Erythroblast (primary cell): ENCODE results near the gene TMEM212.

Source experiments
- DNase-seq, 2 experiments: peaks; one replicate each; lab custom pipeline; 2025; lab: John Stamatoyannopoulos, UW
- GATA1 ChIP-seq: IDR thresholded peaks from 2 replicates; pipeline ENCODE4 v1.6.1; 2011; ENCODE audit warnings: low read depth, mild to moderate bottlenecking, control low read depth, low read length, moderate library complexity
- POLR2A ChIP-seq: IDR thresholded peaks from 2 replicates; pipeline ENCODE4 v1.6.1; 2011; ENCODE audit warnings: mild to moderate bottlenecking, low read length

TMEM212 gene

DNA sequence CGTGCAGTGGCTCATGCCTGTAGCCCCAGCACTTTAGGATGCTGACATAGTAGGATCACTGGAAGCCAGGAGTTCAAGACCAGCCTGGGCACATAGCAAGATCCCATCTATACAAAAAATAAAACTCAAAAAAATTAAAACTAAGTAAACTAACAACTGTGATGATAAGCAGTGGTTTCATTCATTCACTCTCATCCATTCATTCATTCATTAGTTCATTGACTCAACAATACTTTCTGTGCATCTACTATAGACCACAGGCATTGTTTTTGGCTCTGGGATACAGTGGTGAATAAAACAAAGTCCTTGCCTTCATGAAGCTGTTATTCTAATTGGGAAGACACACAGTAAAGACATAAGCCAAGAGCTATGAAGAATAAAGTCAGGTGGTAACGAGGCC, 7.5 kb upstream of the TMEM212 start:
- DNase-seq = no peak
- TF ChIP-seq POLR2A = no peak
- TF ChIP-seq GATA1 = no peak

DNA sequence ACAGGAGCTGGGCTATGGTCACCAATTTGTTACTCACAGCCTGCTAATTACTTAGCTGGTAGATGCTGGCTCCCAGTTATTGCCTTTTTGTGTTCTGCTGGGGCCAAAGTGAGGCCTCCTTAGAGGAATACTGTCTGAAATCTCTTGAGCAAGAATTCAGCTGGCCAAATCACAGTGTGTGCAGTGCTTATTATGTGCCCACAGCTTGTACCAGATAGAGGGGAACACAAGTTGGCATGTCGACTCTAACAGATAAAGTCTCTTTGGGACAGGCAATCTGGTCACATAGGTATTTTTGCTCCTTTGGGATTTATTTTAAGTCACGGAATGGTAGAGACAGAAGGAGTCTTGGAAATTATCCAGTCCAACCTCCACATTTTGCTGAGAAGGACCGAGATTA, 6.3 kb upstream of the TMEM212 start:
- DNase-seq = no peak

DNA sequence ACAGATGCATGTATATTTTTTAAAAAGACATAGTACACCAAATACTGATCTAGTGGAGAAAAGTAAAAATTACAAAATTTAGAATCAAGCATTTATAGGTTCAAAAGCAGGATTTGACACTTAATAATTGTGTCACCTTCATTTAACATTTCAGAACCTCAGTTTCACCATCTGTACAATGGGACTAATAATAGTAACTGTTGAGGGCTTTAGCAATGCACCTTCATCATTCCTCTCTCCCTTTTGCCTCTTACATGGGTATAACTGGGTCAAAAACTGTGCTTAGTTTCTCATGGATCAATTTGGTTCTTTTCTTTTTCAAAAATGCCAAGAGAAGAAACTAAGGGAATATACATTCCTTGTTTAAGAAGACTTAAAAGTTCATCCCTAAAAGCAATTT, 5.5 kb upstream of the TMEM212 start:
- no peak for TF ChIP-seq POLR2A
- TF ChIP-seq GATA1 = no peak
- no peak for DNase-seq

More for the DNA sequence above, 6.3 kb upstream of the TMEM212 start:
- TF ChIP-seq POLR2A (no peak), GATA1 (no peak)

DNA sequence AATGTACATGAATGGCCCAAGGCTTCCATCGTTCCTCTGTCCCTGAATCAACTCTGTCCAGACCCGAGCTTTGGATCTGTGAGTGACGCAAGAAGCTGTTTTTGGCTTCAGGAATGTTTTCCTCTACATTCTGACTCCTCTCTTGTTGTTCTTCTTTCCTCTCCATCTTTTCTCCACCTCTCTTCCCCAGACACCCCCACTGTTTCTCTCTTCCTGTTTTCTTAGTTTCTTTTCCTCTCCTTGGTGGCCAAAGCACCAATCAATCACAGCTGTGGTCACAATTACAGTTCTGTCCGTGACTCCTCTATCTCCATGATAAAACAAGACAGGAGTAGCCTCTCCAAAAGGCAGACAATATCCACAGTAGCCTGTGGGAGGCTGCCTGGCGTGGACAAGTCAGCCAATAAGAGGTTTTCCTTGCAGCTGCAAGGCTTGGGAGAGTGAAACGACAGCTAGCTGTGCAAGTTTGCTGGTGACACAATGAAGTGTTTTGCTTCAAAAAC, 4.9 kb upstream of the TMEM212 start:
- no peak for DNase-seq
- no peak for TF ChIP-seq POLR2A
- no peak for TF ChIP-seq GATA1

DNA sequence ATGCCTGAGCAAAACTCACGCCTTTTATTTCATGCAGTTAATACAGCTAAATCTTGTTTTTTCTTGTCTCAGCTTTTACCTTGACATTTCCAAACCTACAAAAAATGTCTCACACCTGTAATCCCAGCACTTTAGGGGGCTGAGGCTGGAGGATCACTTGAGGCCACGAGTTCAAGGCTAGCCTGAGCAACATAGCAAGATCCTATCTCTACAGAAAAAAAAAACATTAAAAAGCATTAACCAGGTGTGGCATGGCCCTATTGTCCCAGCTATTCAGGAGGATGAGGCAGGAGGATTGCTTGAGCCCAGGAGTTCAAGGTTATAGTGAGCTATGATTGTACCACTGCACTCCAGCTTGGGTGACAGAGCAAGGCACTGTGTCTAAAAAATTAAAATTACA, 3.9 kb upstream of the TMEM212 start:
- DNase-seq = no peak

DNA sequence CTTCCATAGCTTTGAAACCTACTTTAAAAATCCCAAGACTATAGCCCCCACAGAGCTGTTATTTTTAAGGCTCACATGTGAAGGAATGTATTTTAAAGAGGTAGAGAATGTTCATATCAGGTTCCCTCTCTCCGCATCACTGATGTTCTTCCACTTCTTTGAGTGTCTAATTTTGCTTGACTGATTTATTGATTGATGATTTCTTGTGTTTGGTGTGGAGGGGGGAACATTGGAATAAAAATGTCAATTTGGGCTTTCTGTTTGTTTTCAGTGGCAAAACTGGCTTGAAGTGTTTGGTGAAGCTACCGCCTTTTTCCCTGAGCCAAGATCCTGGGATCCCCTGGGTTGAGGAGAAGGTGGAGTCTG, 2.7 kb upstream of the TMEM212 start:
- DNase-seq = no peak
- no peak for TF ChIP-seq GATA1
- TF ChIP-seq POLR2A = no peak

More for the DNA sequence above, 3.9 kb upstream of the TMEM212 start:
- no peak for TF ChIP-seq GATA1
- TF ChIP-seq POLR2A = no peak

DNA sequence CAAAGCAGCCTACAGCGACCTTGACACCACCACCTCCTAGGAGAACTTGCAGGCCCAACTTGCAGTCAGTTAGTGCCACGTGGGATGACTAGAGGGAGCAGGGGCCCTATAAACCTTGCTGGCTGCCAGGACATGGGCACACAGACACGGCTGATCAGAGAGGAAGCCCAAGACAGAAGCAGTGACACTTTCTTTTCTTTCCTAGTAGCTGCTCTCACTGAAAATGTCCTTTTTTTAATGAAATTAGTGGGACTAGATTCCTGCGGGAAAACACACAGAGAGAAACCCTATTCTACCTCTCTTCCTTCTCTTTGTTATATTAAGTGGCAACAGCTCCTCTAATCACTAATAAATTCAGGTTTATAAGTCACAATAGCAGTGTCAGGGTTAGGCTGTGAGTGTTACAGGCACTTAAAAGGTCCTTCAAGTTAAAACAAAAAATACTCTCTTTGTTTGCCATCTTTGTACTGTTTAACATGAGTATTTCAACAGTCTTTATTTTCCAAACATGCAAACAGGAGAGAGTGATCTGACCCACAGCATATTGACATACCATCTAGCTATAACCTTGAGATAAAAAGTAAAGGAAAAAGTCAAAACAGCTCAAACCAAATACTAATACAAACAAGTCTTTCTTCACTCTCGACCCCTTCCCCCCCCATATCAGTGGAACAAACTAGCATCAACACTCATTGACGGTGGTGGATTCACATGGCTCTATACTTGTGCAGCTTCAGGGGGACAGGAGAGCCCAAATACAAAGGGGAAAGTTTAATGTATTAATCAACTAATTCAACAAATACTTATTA, 2.1 kb upstream of the TMEM212 start:
- TF ChIP-seq GATA1 (no peak), POLR2A (no peak)
- DNase-seq = no peak

DNA sequence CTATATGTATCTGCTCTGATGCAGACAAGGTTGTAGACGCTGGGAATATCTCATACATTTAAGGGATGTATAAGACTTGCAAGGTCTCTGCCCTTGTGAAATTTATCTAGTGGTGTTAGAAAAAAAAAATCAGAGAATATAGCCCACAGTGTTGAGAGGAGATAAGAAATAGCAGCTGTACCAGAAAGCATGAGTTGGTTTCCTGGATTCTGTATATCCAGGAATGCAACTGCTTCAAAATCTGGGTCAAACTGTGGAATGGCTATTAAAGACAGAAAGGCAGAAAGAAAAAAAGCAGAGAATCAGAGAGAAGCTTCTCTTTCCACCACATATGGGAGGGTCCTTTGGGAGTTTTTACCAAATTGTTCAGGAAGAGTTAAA, 1.5 kb upstream of the TMEM212 start:
- no peak for DNase-seq
- no peak for TF ChIP-seq POLR2A
- TF ChIP-seq GATA1 = no peak

DNA sequence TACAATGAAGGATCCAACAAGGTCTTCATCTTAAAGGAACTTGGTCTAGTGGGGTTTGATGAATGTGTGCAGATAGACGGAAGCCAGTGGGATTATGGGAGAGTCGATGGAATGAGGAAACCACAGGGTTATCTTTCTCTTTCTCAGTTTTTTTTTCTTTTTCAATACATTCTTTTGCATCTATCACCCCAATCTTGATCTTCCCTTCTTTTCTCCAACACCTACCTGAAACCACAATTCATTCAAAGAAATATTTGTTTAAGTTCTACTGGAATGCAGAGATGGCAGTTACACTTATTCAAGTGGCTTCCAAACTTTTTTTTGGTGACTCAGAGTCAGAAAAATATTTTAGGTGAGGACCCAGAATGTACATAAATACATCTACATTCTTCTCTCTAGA, 1.7 kb downstream of the TMEM212 start:
- TF ChIP-seq POLR2A (no peak), GATA1 (no peak)
- DNase-seq = no peak

DNA sequence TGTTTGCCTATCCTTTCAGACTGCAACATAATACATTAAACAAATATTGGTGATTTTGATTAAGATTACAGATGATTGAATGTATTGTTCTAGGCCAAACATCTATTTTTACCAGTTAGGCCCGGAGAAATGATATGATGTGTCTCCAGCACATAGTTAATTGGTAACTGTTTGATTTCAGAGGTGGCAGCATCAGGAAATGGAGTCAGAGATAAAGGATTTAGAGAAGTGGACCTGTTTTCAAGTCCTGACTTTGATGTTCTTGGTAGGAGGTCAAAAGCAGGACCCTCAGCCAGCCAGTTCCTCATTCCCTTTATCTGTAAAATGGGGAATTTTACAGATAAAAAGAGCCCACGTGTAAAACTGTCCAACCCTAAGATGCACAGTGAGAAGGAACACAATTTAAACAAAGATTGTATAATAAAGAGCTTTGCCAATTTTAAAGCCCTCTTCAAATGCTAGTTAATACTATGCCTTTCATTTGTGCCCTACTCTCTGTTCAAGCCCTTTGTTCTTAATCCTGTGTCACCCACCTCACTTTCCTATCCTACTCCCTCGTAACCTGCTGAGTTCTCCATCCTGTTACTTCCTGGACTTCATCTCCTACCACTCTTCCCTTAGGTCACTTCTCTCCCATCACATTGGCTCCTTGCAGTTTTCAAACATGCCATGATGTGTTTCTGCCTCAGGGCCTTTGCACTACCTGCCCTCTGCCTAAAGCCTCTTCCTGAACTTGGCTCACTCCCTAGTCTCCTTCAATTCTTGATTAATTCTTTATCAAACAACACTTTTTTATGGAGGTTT, 2.5 kb downstream of the TMEM212 start:
- no peak for DNase-seq
- no peak for TF ChIP-seq GATA1
- no peak for TF ChIP-seq POLR2A

DNA sequence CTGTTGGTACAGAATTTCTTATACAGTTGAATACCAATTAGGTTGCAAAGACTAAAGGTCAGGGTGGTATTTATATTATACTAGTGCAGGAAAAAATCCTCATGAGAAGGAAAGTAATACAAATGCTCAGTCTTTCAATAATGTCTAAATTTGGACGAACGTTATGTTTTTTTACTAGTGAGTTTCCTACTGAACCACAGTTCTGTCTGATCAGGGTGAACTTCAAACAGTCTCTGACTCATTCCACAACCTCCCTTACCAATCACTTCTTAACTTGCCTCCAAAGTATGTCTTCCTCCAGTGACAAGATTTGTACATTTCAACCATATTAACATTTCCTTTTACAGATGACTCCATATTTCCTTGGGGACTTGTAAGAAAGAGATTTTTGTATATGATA, 3.4 kb downstream of the TMEM212 start:
- no peak for TF ChIP-seq GATA1
- no peak for TF ChIP-seq POLR2A
- no peak for DNase-seq

DNA sequence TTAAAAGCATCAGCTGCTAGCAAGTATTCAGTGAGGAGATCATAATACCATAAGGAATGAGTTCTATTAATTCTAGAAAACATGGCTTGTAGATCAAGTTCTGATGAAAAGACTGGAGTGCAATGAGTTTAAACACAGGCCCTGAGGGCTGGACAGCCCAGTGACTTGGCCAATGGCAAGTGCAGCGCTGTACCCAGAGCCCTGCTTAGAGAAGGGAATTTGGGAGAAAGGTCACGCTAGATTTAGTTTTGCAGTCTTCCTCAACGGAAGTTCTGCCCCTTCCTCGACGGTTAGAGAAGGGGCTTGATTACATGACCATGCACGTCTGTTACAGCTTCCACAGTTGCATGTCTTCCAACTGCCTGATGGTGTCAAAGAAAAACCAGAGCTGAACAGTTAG, 4.0 kb downstream of the TMEM212 start:
- TF ChIP-seq GATA1 (no peak), POLR2A (no peak)
- DNase-seq = no peak

DNA sequence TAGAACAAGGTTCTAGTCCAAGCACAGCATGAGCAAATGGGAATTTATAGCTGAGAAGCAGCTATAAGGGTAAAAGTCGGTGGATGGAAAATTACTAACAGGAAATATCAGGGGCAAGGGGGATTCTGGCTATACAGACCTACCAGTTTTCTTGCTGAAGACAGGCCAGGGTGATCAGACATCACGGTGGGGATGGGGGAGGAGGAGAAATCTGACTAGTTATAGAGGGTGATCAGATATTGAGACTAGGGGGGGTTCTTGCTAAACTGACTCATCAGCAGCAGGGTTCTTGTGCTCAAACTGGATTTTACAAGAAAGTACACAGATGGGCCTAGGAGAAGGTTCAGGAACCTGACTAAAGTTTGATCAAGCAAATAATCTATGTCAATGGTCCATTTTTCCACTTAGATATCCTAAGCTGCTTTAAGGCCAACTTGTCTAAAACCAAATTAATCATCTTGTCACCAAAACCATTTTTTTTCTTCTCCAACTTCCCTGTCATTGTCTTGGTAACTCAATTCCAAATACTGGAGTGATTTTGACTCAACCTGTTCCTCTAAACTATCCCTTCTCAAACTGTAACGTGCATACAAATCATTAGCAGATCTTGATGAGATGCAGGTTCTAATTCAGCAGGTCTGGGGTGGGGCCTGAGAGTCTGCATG, 4.6 kb downstream of the TMEM212 start:
- DNase-seq = no peak

More for the DNA sequence above, 4.6 kb downstream of the TMEM212 start:
- no peak for TF ChIP-seq POLR2A
- no peak for TF ChIP-seq GATA1
